SK-N-SH (cell line): ENCODE measurements around the gene MCRIP2. TPM values are rescaled to one million over a fixed set of nuclear protein-coding genes. Genes with fewer than 3 reads are reported as not detected.
A peak's percentile ranks its signal among the peaks of the same experiment; 100 is the strongest.

Experiments used
- CTCF ChIA-PET: fragments of 300-600, 350-600 bp; formaldehyde crosslinking; extraction: SDS; loops from one replicate; lab custom pipeline; 2021; lab: Yijun Ruan, JAX
- POLR2A ChIA-PET: fragments of 350-600 bp; sonication (Branson Sonifier 250); formaldehyde crosslinking; extraction: SDS; loops from one replicate; lab custom pipeline; 2020; ENCODE audit warnings: antibody characterized with exemption, inconsistent platforms; lab: Yijun Ruan, JAX
- DNase-seq: peaks from one replicate; pipeline ENCODE4 v3.0.0; 2012
- H2AFZ ChIP-seq: fragments of 200-600 bp; sonication (generic); 2 replicates; pipeline ENCODE4 v1.8.1; 2016; ENCODE audit warnings: antibody characterized with exemption, mild to moderate bottlenecking, low read depth
- H3F3A ChIP-seq: fragments of 200-600 bp; sonication (generic); replicated peaks from 2 replicates; pipeline ENCODE3; 2016; ENCODE audit warnings: antibody characterized with exemption, mild to moderate bottlenecking; ENCODE audit not compliant: insufficient read depth
- H3K27ac ChIP-seq, 2 experiments: fragments of 200-500 bp in 1 of 2; fragments of 200-600 bp in 1 of 2; sonication (Bioruptor generic) in 1 of 2; sonication (generic), shearing (Covaris generic) in 1 of 2; 2 replicates each; pipeline versions ENCODE4 v1.5.1 to v1.6.1; 2014 to 2016; ENCODE audit warnings: low read depth in 2 of 2, inconsistent platforms in 1 of 2, low read length in 1 of 2, mild to moderate bottlenecking in 1 of 2, mixed read lengths in 1 of 2
- H3K27me3 ChIP-seq: fragments of 200-600 bp; sonication (generic), shearing (Covaris generic); 2 replicates; pipeline ENCODE4 v1.6.1; 2016; ENCODE audit warnings: mixed run types; ENCODE audit not compliant: insufficient read depth
- H3K36me3 ChIP-seq, 2 experiments: fragments of 200-500 bp in 1 of 2; fragments of 200-600 bp in 1 of 2; sonication (Bioruptor generic) in 1 of 2; sonication (generic) in 1 of 2; replicated peaks in 1 of 2; 2 replicates each; pipeline versions ENCODE3 to v1.5.1; 2014 to 2016; ENCODE audit warnings: low read length in 1 of 2, mild to moderate bottlenecking in 1 of 2; ENCODE audit not compliant: insufficient read depth in 2 of 2, control insufficient read depth in 1 of 2
- H3K4me1 ChIP-seq, 2 experiments: fragments of 200-500 bp in 1 of 2; fragments of 200-600 bp in 1 of 2; sonication (Bioruptor generic) in 1 of 2; sonication (generic), shearing (Covaris generic) in 1 of 2; 2 replicates each; pipeline versions ENCODE4 v1.5.1 to v1.6.1; 2014 to 2016; ENCODE audit warnings: low read depth in 1 of 2, low read length in 1 of 2, mixed run types in 1 of 2; ENCODE audit not compliant: insufficient read depth in 2 of 2, control insufficient read depth in 1 of 2
- H3K4me2 ChIP-seq: fragments of 200-600 bp; sonication (generic), shearing (Covaris generic); 2 replicates; pipeline ENCODE4 v1.6.1; 2017; ENCODE audit warnings: mixed run types
- H3K4me3 ChIP-seq, 2 experiments: fragments of 200-500 bp in 1 of 2; fragments of 200-600 bp in 1 of 2; sonication (Bioruptor generic) in 1 of 2; sonication (generic), shearing (Covaris generic) in 1 of 2; 2 replicates each; pipeline versions ENCODE4 v1.5.1 to v1.8.1; 2014 to 2016; ENCODE audit warnings: low read depth in 2 of 2, inconsistent platforms in 1 of 2, low read length in 1 of 2, mild to moderate bottlenecking in 1 of 2, mixed read lengths in 1 of 2, moderate library complexity in 1 of 2
- H3K79me2 ChIP-seq: fragments of 200-600 bp; sonication (generic); 2 replicates; pipeline ENCODE4 v1.8.1; 2017; ENCODE audit warnings: mild to moderate bottlenecking; ENCODE audit not compliant: insufficient read depth
- H3K9ac ChIP-seq: fragments of 200-600 bp; sonication (generic); 2 replicates; pipeline ENCODE4 v1.6.1; 2017; ENCODE audit warnings: mixed run types
- H3K9me2 ChIP-seq: fragments of 200-600 bp; sonication (generic); 2 replicates; pipeline ENCODE4 v1.6.1; 2017; ENCODE audit warnings: mixed run types
- H3K9me3 ChIP-seq: fragments of 200-600 bp; sonication (generic); 2 replicates; pipeline ENCODE4 v1.6.1; 2017; ENCODE audit warnings: mixed run types, mild to moderate bottlenecking, moderate library complexity
- H4K20me1 ChIP-seq: fragments of 200-600 bp; sonication (generic); 2 replicates; pipeline ENCODE4 v1.6.1; 2017; ENCODE audit warnings: mild to moderate bottlenecking, mixed run types; ENCODE audit not compliant: insufficient read depth
- EP300 ChIP-seq, 2 experiments: IDR thresholded peaks; 2 replicates each; pipeline versions ENCODE4 v1.4.0 to v1.6.1; 2012; ENCODE audit warnings: borderline replicate concordance in 1 of 2, low read depth in 1 of 2, low read length in 1 of 2
- EZH2phosphoT487 ChIP-seq: fragments of 200-600 bp; sonication (generic); IDR thresholded peaks from 2 replicates; pipeline ENCODE4 v1.6.1; 2017; ENCODE audit warnings: low read depth, mixed run types, mild to moderate bottlenecking, antibody characterized with exemption, moderate library complexity, borderline replicate concordance
- FOSL2 ChIP-seq: IDR thresholded peaks from 2 replicates; pipeline ENCODE4 v1.4.0; 2012; ENCODE audit warnings: low read depth, mild to moderate bottlenecking, moderate library complexity, borderline replicate concordance
- MEF2A ChIP-seq: IDR thresholded peaks from 2 replicates; pipeline ENCODE4 v1.4.0; 2012; ENCODE audit warnings: low read depth, borderline replicate concordance
- MXI1 ChIP-seq: IDR thresholded peaks from 2 replicates; pipeline ENCODE4 v1.6.1; 2012; ENCODE audit warnings: mild to moderate bottlenecking, low read depth, low read length, improper control_type of control experiment
- NRF1 ChIP-seq: IDR thresholded peaks from 2 replicates; pipeline ENCODE4 v1.6.1; 2012; ENCODE audit warnings: low read depth, mild to moderate bottlenecking, low read length
- RCOR1 ChIP-seq: fragments of 150-350 bp; IDR thresholded peaks from 2 replicates; pipeline ENCODE4 v1.6.1; 2017; ENCODE audit warnings: antibody characterized with exemption, low read length
- RFX5 ChIP-seq: IDR thresholded peaks from 2 replicates; pipeline ENCODE4 v1.6.1; 2012; ENCODE audit warnings: mild to moderate bottlenecking, improper control_type of control experiment, low read length
- TCF12 ChIP-seq: IDR thresholded peaks from 2 replicates; pipeline ENCODE4 v1.4.0; 2012
- TEAD4 ChIP-seq: IDR thresholded peaks from 2 replicates; pipeline ENCODE4 v1.4.0; 2012; ENCODE audit warnings: mild to moderate bottlenecking, borderline replicate concordance; ENCODE audit not compliant: insufficient read depth
- WGBS: methylation state at CpG from one replicate; pipeline ENCODE4 v1.1.6; 2017; ENCODE audit warnings: low lambda C conversion rate; 5-methylcytosine and 5-hydroxymethylcytosine counted together
- polyA plus RNA-seq, 3 experiments: library from polyadenylated mRNA; depleted of rRNA; stranded (reverse); fragments of >200 nt; gene quantifications; 2 replicates each; pipeline ENCODE4 v1.2.3, GENCODE V29; 2012
- TF ChIP-seq, protein P1 (sequence below): IDR thresholded peaks from 2 replicates; pipeline ENCODE4 v1.6.1; 2012; ENCODE audit warnings: mild to moderate bottlenecking, low read depth, low read length, moderate library complexity
- TF ChIP-seq, protein P2 (sequence below): IDR thresholded peaks from 2 replicates; pipeline ENCODE4; 2012
- TF ChIP-seq, protein P3 (sequence below): IDR thresholded peaks from 2 replicates; pipeline ENCODE4 v1.4.0; 2012; ENCODE audit warnings: low read depth, borderline replicate concordance
- TF ChIP-seq, protein P4 (sequence below): fragments of 150-350 bp; IDR thresholded peaks from 2 replicates; pipeline ENCODE4 v1.6.1; 2017; ENCODE audit warnings: antibody characterized with exemption, low read length, low read depth, borderline replicate concordance
- TF ChIP-seq, protein P5 (sequence below): fragments of 200-600 bp; sonication (generic); IDR thresholded peaks from 2 replicates; pipeline ENCODE4 v1.6.1; 2017; ENCODE audit warnings: antibody characterized with exemption, mild to moderate bottlenecking, moderate library complexity

Gene MCRIP2
- polyA plus RNA-seq, 1 of the 3 experiments (the other 2 are of a cell fraction), result 36.9 TPM

DNA sequence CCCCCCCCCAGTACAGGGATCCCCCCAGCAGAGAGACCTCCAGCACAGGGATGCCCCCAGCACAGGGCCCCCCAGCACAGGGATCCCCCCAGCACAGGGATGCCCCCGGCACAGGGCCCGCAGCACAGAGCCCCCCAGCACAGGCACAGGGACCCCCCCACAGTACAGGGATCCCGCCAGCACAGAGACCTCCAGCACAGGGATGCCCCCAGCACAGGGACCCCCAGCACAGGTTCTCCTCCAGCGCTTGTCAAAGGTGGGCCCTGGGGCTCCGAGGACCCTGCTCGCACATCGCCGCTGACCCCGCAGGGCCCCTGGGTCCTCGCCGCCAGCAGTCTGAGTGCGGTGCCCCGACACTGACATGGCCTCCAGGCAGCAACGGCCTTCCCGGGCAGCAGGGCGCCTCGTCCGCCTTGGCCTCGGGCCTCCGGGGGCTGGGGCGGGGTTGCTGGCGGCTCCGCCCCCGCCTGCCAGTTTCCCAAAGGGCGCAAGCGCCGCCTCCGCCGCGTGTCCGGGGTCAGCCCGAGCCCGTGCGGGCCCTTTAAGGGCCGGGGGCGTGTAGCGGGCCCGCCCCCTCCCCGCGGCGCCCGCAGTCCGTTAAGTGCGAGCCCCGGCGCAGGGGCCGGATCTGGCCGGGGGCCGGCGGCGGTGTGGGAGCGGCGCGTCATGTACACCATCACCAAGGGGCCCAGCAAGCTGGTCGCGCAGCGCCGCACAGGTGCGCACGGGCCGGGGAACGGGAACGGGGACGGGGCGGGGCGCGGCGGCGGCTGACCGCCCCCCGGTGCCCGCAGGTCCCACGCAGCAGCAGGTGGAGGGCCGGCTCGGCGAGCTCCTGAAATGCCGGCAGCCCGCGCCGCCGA lies at the start of gene MCRIP2 (continued):
- TF ChIP-seq, protein P1, sequence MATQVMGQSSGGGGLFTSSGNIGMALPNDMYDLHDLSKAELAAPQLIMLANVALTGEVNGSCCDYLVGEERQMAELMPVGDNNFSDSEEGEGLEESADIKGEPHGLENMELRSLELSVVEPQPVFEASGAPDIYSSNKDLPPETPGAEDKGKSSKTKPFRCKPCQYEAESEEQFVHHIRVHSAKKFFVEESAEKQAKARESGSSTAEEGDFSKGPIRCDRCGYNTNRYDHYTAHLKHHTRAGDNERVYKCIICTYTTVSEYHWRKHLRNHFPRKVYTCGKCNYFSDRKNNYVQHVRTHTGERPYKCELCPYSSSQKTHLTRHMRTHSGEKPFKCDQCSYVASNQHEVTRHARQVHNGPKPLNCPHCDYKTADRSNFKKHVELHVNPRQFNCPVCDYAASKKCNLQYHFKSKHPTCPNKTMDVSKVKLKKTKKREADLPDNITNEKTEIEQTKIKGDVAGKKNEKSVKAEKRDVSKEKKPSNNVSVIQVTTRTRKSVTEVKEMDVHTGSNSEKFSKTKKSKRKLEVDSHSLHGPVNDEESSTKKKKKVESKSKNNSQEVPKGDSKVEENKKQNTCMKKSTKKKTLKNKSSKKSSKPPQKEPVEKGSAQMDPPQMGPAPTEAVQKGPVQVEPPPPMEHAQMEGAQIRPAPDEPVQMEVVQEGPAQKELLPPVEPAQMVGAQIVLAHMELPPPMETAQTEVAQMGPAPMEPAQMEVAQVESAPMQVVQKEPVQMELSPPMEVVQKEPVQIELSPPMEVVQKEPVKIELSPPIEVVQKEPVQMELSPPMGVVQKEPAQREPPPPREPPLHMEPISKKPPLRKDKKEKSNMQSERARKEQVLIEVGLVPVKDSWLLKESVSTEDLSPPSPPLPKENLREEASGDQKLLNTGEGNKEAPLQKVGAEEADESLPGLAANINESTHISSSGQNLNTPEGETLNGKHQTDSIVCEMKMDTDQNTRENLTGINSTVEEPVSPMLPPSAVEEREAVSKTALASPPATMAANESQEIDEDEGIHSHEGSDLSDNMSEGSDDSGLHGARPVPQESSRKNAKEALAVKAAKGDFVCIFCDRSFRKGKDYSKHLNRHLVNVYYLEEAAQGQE, result no peak

DNA sequence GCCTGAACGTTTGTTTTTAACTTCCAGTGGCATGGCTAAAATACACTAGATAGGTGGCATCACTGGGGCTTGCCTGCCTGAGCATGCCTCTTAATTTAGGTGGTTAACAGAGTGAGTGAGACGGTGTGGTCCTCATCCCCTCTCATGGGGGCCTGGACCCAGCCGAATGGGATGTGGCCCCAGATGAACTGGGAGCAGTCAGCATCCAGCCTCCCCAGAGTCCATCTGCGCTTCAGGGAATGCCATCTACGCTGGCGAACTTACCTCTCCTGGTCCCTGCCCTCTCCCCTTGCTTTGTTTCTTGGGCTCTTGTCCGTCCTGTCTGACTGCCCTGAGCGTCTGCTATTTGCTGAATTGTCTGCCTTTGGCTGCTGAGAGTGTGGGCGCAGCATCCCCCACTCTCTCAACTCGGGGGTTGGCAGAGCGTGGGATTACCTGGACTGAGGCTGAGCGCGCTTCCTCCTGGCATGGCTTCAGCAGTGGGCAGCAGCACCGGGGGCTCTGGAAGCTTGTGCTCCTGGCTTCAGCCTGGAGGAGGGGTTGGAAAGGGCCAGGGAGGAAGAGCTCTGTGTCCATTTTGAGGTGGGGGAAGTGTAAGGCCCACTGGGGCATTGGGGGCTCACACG lies 49.6 kb upstream of the MCRIP2 start:
- no peaks in the 10 kb centered on the region for H3K27me3 ChIP-seq
- TF ChIP-seq NRF1 (no peak), EP300 (IDR thresholded peaks at IDR 0.05; ENCODE audit: borderline replicate concordance in 1 of 2, low read depth in 1 of 2, low read length in 1 of 2) (no peak), FOSL2 (no peak), MEF2A (no peak), MXI1 (no peak), EZH2phosphoT487 (no peak), RCOR1 (no peak), TEAD4 (no peak), RFX5 (no peak), TCF12 (no peak)
- TF ChIP-seq, protein P2, sequence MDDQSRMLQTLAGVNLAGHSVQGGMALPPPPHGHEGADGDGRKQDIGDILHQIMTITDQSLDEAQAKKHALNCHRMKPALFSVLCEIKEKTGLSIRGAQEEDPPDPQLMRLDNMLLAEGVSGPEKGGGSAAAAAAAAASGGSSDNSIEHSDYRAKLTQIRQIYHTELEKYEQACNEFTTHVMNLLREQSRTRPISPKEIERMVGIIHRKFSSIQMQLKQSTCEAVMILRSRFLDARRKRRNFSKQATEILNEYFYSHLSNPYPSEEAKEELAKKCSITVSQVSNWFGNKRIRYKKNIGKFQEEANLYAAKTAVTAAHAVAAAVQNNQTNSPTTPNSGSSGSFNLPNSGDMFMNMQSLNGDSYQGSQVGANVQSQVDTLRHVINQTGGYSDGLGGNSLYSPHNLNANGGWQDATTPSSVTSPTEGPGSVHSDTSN, result no peak
- TF ChIP-seq, protein P3, sequence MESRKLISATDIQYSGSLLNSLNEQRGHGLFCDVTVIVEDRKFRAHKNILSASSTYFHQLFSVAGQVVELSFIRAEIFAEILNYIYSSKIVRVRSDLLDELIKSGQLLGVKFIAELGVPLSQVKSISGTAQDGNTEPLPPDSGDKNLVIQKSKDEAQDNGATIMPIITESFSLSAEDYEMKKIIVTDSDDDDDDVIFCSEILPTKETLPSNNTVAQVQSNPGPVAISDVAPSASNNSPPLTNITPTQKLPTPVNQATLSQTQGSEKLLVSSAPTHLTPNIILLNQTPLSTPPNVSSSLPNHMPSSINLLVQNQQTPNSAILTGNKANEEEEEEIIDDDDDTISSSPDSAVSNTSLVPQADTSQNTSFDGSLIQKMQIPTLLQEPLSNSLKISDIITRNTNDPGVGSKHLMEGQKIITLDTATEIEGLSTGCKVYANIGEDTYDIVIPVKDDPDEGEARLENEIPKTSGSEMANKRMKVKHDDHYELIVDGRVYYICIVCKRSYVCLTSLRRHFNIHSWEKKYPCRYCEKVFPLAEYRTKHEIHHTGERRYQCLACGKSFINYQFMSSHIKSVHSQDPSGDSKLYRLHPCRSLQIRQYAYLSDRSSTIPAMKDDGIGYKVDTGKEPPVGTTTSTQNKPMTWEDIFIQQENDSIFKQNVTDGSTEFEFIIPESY, result no peak
- TF ChIP-seq, protein P4, sequence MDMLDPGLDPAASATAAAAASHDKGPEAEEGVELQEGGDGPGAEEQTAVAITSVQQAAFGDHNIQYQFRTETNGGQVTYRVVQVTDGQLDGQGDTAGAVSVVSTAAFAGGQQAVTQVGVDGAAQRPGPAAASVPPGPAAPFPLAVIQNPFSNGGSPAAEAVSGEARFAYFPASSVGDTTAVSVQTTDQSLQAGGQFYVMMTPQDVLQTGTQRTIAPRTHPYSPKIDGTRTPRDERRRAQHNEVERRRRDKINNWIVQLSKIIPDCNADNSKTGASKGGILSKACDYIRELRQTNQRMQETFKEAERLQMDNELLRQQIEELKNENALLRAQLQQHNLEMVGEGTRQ, result no peak
- TF ChIP-seq, protein P5, sequence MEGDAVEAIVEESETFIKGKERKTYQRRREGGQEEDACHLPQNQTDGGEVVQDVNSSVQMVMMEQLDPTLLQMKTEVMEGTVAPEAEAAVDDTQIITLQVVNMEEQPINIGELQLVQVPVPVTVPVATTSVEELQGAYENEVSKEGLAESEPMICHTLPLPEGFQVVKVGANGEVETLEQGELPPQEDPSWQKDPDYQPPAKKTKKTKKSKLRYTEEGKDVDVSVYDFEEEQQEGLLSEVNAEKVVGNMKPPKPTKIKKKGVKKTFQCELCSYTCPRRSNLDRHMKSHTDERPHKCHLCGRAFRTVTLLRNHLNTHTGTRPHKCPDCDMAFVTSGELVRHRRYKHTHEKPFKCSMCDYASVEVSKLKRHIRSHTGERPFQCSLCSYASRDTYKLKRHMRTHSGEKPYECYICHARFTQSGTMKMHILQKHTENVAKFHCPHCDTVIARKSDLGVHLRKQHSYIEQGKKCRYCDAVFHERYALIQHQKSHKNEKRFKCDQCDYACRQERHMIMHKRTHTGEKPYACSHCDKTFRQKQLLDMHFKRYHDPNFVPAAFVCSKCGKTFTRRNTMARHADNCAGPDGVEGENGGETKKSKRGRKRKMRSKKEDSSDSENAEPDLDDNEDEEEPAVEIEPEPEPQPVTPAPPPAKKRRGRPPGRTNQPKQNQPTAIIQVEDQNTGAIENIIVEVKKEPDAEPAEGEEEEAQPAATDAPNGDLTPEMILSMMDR, result no peak
- peaks cover 45% of the 10 kb centered on the region for H4K20me1 ChIP-seq
- H3K4me2 ChIP-seq, result peak overlapping the region; percentile 100; the same call in 1 of the 2 replicates
- 94% methylated on average over 14 of the region's 15 CpGs for WGBS
- H3K36me3 ChIP-seq, result peaks cover 2 to 3% of the 10 kb centered on the region in 2 experiments
- peaks cover 13 to 19% of the 10 kb centered on the region in 2 experiments; a peak in 2 of 4 replicates for H3K4me1 ChIP-seq
- no peaks in the 10 kb centered on the region for H3K9me3 ChIP-seq
- H3K79me2 ChIP-seq, result peaks cover 84% of the 10 kb centered on the region
- no peak overlapping the region for H2AFZ ChIP-seq
- H3F3A ChIP-seq, result peaks cover 15% of the 10 kb centered on the region
- DNase-seq, result no peak
- no peak overlapping the region for H3K27ac ChIP-seq
- POLR2A ChIA-PET, result no interaction called here
- CTCF ChIA-PET, result interaction anchor here (1.2 kb wide), 1 partner anchor 9 kb away, joined by 4 read pairs; no protein-coding TSS in a partner anchor
- no peak overlapping the region for H3K4me3 ChIP-seq
- no peaks in the 10 kb centered on the region for H3K9me2 ChIP-seq
- H3K9ac ChIP-seq, result no peak overlapping the region
